ENCODE measurements around the gene GMIP. TPM values are rescaled to one million over a fixed set of nuclear protein-coding genes. Genes with fewer than 3 reads are reported as not detected.

Gene GMIP
- polyA plus RNA-seq, 12 donors, result 1.8 to 14.7 (median 2.8) TPM; not detected in 1

Other genes starting within 250 kb of the GMIP start
- gene GATAD2A, start 238.0 kb downstream of the GMIP start, polyA plus RNA-seq (ENCODE audit: insufficient read length in 12 of 12), result 10 to 100 TPM in 11 of 12 donors, not detected in 1; 35.2 to 69.9 (median 48.4) TPM
- gene TSSK6, start 128.1 kb downstream of the GMIP start, polyA plus RNA-seq (ENCODE audit: insufficient read length in 12 of 12), result under 1 TPM in 10 of 12 donors, not detected in 2; 0.28 to 0.74 (median 0.59) TPM
- 100 to 1,000 TPM in 11 of 12 donors, not detected in 1; 103 to 191 (median 167) TPM for gene NDUFA13, start 127.4 kb downstream of the GMIP start, polyA plus RNA-seq (ENCODE audit: insufficient read length in 12 of 12)
- 10 to 100 TPM in 3 of 12 donors, 1 to 10 TPM in 8, not detected in 1; 2.9 to 14.4 (median 6.6) TPM for gene YJEFN3, start 114.7 kb downstream of the GMIP start, polyA plus RNA-seq (ENCODE audit: insufficient read length in 12 of 12)
- gene CILP2, start 105.4 kb downstream of the GMIP start, polyA plus RNA-seq (ENCODE audit: insufficient read length in 12 of 12), result 10 to 100 TPM in 2 of 12 donors, 1 to 10 TPM in 8, not detected in 2; 1.4 to 13.9 (median 4.1) TPM
- gene PBX4, start 25.0 kb downstream of the GMIP start, polyA plus RNA-seq (ENCODE audit: insufficient read length in 12 of 12), result 1 to 10 TPM in 8 of 12 donors, under 1 TPM in 2, not detected in 2; 0.76 to 6.3 (median 1.8) TPM
- 10 to 100 TPM in 2 of 12 donors, 1 to 10 TPM in 9, not detected in 1; 2.6 to 33.2 (median 5.0) TPM for gene LPAR2, start 15.4 kb downstream of the GMIP start, polyA plus RNA-seq (ENCODE audit: insufficient read length in 12 of 12)
- gene ATP13A1, start 20.0 kb upstream of the GMIP start, polyA plus RNA-seq (ENCODE audit: insufficient read length in 12 of 12), result 10 to 100 TPM in 11 of 12 donors, not detected in 1; 19.2 to 42.9 (median 24.8) TPM
- 10 to 100 TPM in 1 of 12 donors, 1 to 10 TPM in 10, not detected in 1; 5.3 to 22.5 (median 7.2) TPM for gene ZNF101, start 25.2 kb upstream of the GMIP start, polyA plus RNA-seq (ENCODE audit: insufficient read length in 12 of 12)
- gene ZNF14, start 89.5 kb upstream of the GMIP start, polyA plus RNA-seq (ENCODE audit: insufficient read length in 12 of 12), result 1 to 10 TPM in 10 of 12 donors, not detected in 2; 4.9 to 7.4 (median 5.7) TPM
- 10 to 100 TPM in 11 of 12 donors, not detected in 1; 14.0 to 28.2 (median 21.7) TPM for gene ZNF506, start 178.1 kb upstream of the GMIP start, polyA plus RNA-seq (ENCODE audit: insufficient read length in 12 of 12)
- gene ZNF253, start 222.2 kb upstream of the GMIP start, polyA plus RNA-seq (ENCODE audit: insufficient read length in 12 of 12), result 10 to 100 TPM in 11 of 12 donors, not detected in 1; 13.1 to 22.1 (median 15.6) TPM